CD4-positive, alpha-beta T cell treated with Interferon gamma for 1 hour (primary cell): ENCODE results near the gene ZC3H12C.

ENCODE experiments used
- DNase-seq: peaks from one replicate; pipeline ENCODE4 v3.0.0-alpha.2; 2020

ZC3H12C gene

GRCh38 chr11:110077831-110078325 lies 15.3 kb upstream of the ZC3H12C start:
- no peak for DNase-seq

- no peak for DNase-seq
Measured at GRCh38 chr11:110078923-110079544, 14.2 kb upstream of the ZC3H12C start.

- no peak for DNase-seq
Measured at GRCh38 chr11:110079726-110080125, 13.5 kb upstream of the ZC3H12C start.

- DNase-seq: no peak
Measured at GRCh38 chr11:110081462-110082376, 11.5 kb upstream of the ZC3H12C start.

- DNase-seq: no peak
Measured at GRCh38 chr11:110082899-110083298, 10.3 kb upstream of the ZC3H12C start.

GRCh38 chr11:110085255-110085838 lies 7.8 kb upstream of the ZC3H12C start:
- DNase-seq: no peak

GRCh38 chr11:110086892-110087309 lies 6.3 kb upstream of the ZC3H12C start:
- DNase-seq: peak; percentile 55

GRCh38 chr11:110087812-110088534 lies 5.2 kb upstream of the ZC3H12C start:
- DNase-seq: no peak

- no peak for DNase-seq
Measured at GRCh38 chr11:110088535-110089344, 4.5 kb upstream of the ZC3H12C start.

- no peak for DNase-seq
Measured at GRCh38 chr11:110089617-110090282, 3.4 kb upstream of the ZC3H12C start.

- DNase-seq: no peak
Measured at GRCh38 chr11:110090466-110091026, 2.6 kb upstream of the ZC3H12C start.

GRCh38 chr11:110092111-110092514 lies 1.1 kb upstream of the ZC3H12C start:
- DNase-seq: no peak

- DNase-seq: peak; percentile 9
Measured at GRCh38 chr11:110093407-110094297, 460 bp downstream of the ZC3H12C start.

- DNase-seq: no peak
Measured at GRCh38 chr11:110094298-110095285, 1.4 kb downstream of the ZC3H12C start.

- DNase-seq: no peak
Measured at GRCh38 chr11:110095554-110095953, 2.4 kb downstream of the ZC3H12C start.

GRCh38 chr11:110096496-110096895 lies 3.3 kb downstream of the ZC3H12C start:
- DNase-seq: no peak

- no peak for DNase-seq
Measured at GRCh38 chr11:110097459-110098012, 4.3 kb downstream of the ZC3H12C start.

GRCh38 chr11:110098645-110099044 lies 5.5 kb downstream of the ZC3H12C start:
- no peak for DNase-seq
